Heart right ventricle (tissue), 16 donors: ENCODE data around the gene MIA2. TPM values are rescaled to one million over a fixed set of nuclear protein-coding genes. Genes with fewer than 3 reads are reported as not detected.

Experiments used
- ATAC-seq, 8 donors: fragments of 200-7000 bp; cut with Tn5 transposase; one replicate each; pipeline ENCODE4 v1.9.1; 2020; ENCODE audit warnings: mild to moderate bottlenecking in 8 of 8, moderate library complexity in 8 of 8, moderate number of reproducible peaks in 1 of 8
- DNase-seq, 2 donors: peaks; one replicate each; pipeline ENCODE4 v3.0.0-alpha.2; 2020
- H3K27ac ChIP-seq, 10 donors: fragments of 200-600 bp; sonication (generic) in 2 of 10; one replicate each; pipeline versions ENCODE4 v1.5.0 to v1.8.0; 2020 to 2022; ENCODE audit warnings: mild to moderate bottlenecking in 3 of 10
- H3K27me3 ChIP-seq, 7 donors: fragments of 200-600 bp; one replicate each; pipeline ENCODE4 v1.8.0; 2021 to 2022; ENCODE audit warnings: mild to moderate bottlenecking in 2 of 7
- H3K36me3 ChIP-seq, 9 donors: fragments of 200-600 bp; sonication (generic) in 1 of 9; one replicate each; pipeline versions ENCODE4 v1.5.0 to v1.8.0; 2020 to 2022; ENCODE audit warnings: mild to moderate bottlenecking in 2 of 9
- H3K4me1 ChIP-seq, 9 donors: fragments of 200-600 bp; sonication (generic) in 1 of 9; one replicate each; pipeline versions ENCODE4 v1.5.0 to v1.8.0; 2020 to 2022; ENCODE audit warnings: mild to moderate bottlenecking in 4 of 9
- H3K4me3 ChIP-seq, 10 donors: fragments of 200-600 bp; sonication (generic) in 2 of 10; one replicate each; pipeline versions ENCODE4 v1.5.0 to v1.8.0; 2020 to 2022; ENCODE audit warnings: mild to moderate bottlenecking in 7 of 10, moderate library complexity in 2 of 10
- H3K9me3 ChIP-seq, 11 donors: fragments of 200-600 bp in 10 of 11; sonication (generic) in 2 of 11; one replicate each; pipeline versions ENCODE4 v1.5.0 to v1.8.0; 2013 to 2022; ENCODE audit warnings: mild to moderate bottlenecking in 2 of 11, control low read depth in 1 of 11, moderate library complexity in 1 of 11
- CTCF ChIP-seq, 9 donors: fragments of 200-600 bp; sonication (generic) in 2 of 9; IDR thresholded peaks; one replicate each; pipeline versions ENCODE4 v1.5.0 to v1.8.0; 2021 to 2022; ENCODE audit warnings: antibody characterized with exemption in 9 of 9, mild to moderate bottlenecking in 5 of 9, moderate library complexity in 1 of 9
- WGBS, 2 donors: extraction: QIAGEN DNeasy Blood & Tissue Kit; methylation state at CpG; one replicate each; pipeline ENCODE4 v1.1.7; 2013; ENCODE audit warnings: inconsistent platforms in 1 of 2; 5-methylcytosine and 5-hydroxymethylcytosine counted together
- intact Hi-C, 10 donors: fragments of 100-400 bp; cut with DNase I; formaldehyde crosslinking; loops; one replicate each; pipeline versions ENCODE4 v1.11.1 to v1.14.2; 2022
- polyA plus RNA-seq, 2 donors: library from polyadenylated mRNA; stranded (reverse); fragments of 200-250 nt; gene quantifications; one replicate each; pipeline ENCODE4 v1.2.3, GENCODE V29; 2013
- total RNA-seq, 10 donors: library from RNA; stranded (reverse); fragmentation: NEBNext Ultra II Directional in 3 of 10; extraction: Animal tissue kit (Norgen Biotek cat#: 25700) in 3 of 10; gene quantifications; one replicate each; pipeline versions ENCODE4 v1.2.1 to v1.2.4, GENCODE V29; 2021 to 2023
- donor health status: Arrhythmogenic right ventricular cardiomyopathy.
- donor health status: ischemic (EF 13 %, LVEDD 7.1; RV severe dilation, severe dysfunction).
- donor health status: healthy with polysubstance abuse.
- donor health status: DM: no; HTN: yes; CAD: no.
- donor health status: DM: no; HTN: no; CAD: no.
- donor health status: ischemic (EF 25% LVEDD 6.9; RV normal size, moderate dysfunction).
- donor health status: ischemic (EF 25% LVEDD 5.7; RV mildly dilated, moderate dysfunction).
- donor health status: healthy.
- donor health status: DM: yes; HTN: yes; CAD: no.
- donor health status: Ischemic cardiomyopathy.
- donor health status: ischemic (EF 35%, LVEDD 5.7; RV mildly dilated, moderate dysfunction).
- donor health status: nonischemic (EF 11% LVEDD 7.7; RV severe dilation, severe dysfunction).
- donor health status: DM: yes; HTN: yes; CAD: no.
- donor health status: PGD.
- donor health status: ischemic (EF 29% LVEDD 5.4; RV normal size, mild dysfunction).
- donor health status: nonischemic (EF 23%, LVEDD 6.1; RV moderate dilation, normal function).

Gene MIA2
- total and polyA plus RNA-seq, 12 donors = 8.0 to 34.6 (median 22.3) TPM

- Histone ChIP-seq H3K27ac (no peak overlapping the region), H3K27me3 (no peaks in the 10 kb centered on the region), H3K36me3 (no peaks in the 10 kb centered on the region), H3K9me3 (no peaks in the 10 kb centered on the region), H3K4me1 (no peaks in the 10 kb centered on the region), H3K4me3 (no peak overlapping the region)
- no peak for ATAC-seq
- no peak for DNase-seq
- TF ChIP-seq CTCF (IDR thresholded peaks at IDR 0.05) = no peak
- WGBS, 2 donors = 72 to 84% methylated on average over 3 of the region's 3 CpGs
- intact Hi-C loops = no loop called here
These were observed 21.7 kb upstream of the MIA2 start for GRCh38 chr14:39212034-39212433.

GRCh38 chr14:39212693-39213092, 21.0 kb upstream of the MIA2 start:
- Histone ChIP-seq H3K4me3 (no peak overlapping the region), H3K27ac (no peak overlapping the region), H3K9me3 (no peaks in the 10 kb centered on the region), H3K27me3 (no peaks in the 10 kb centered on the region), H3K36me3 (no peaks in the 10 kb centered on the region), H3K4me1 (peaks cover 0 to 5% (median 0%) of the 10 kb centered on the region in 9 donors)
- WGBS, 2 donors = 95 to 100% methylated on average over 1 of the region's 1 CpG
- ATAC-seq (no peak), DNase-seq (no peak)
- no peak for TF ChIP-seq CTCF (IDR thresholded peaks at IDR 0.05)
- intact Hi-C loops = no loop called here

GRCh38 chr14:39217214-39217879, 16.4 kb upstream of the MIA2 start:
- peaks cover 0 to 3% (median 0%) of the 10 kb centered on the region in 11 donors for H3K9me3 ChIP-seq
- no peak for DNase-seq
- intact Hi-C loops = no loop called here
- H3K27ac ChIP-seq = no peak overlapping the region
- peaks cover 0 to 7% (median 0%) of the 10 kb centered on the region in 9 donors for H3K4me1 ChIP-seq
- no peak for TF ChIP-seq CTCF (IDR thresholded peaks at IDR 0.05)
- no peak for ATAC-seq
- WGBS, 2 donors = 66 to 71% methylated on average over 8 of the region's 8 CpGs
- H3K36me3 ChIP-seq = no peaks in the 10 kb centered on the region
- no peak overlapping the region for H3K4me3 ChIP-seq
- H3K27me3 ChIP-seq = no peaks in the 10 kb centered on the region

- intact Hi-C loops = no loop called here
- WGBS, 2 donors = 40 to 60% methylated on average over 5 of the region's 5 CpGs
- Histone ChIP-seq H3K9me3 (peaks cover 0 to 3% (median 0%) of the 10 kb centered on the region in 11 donors), H3K27me3 (no peaks in the 10 kb centered on the region), H3K27ac (no peak overlapping the region), H3K36me3 (no peaks in the 10 kb centered on the region), H3K4me3 (no peak overlapping the region), H3K4me1 (peaks cover 0 to 7% (median 0%) of the 10 kb centered on the region in 9 donors)
- ATAC-seq = no peak
- no peak for DNase-seq
- no peak for TF ChIP-seq CTCF (IDR thresholded peaks at IDR 0.05)
These were observed 15.4 kb upstream of the MIA2 start for GRCh38 chr14:39218171-39218769.
